HG02610 (cell line): ENCODE measurements around the gene CNGA1.
"Not testable (repeated sequence)": the region's sequence is repeated elsewhere in the genome, so short reads cannot be mapped to it uniquely, and the experiment has no call there.

ENCODE experiments used
- ATAC-seq: cut with Tn5 transposase; IDR thresholded peaks from one replicate; pipeline ENCODE4 v1.9.1; 2021; ENCODE audit warnings: mild to moderate bottlenecking, moderate library complexity; ENCODE audit not compliant: unreplicated experiment

Gene CNGA1

DNA sequence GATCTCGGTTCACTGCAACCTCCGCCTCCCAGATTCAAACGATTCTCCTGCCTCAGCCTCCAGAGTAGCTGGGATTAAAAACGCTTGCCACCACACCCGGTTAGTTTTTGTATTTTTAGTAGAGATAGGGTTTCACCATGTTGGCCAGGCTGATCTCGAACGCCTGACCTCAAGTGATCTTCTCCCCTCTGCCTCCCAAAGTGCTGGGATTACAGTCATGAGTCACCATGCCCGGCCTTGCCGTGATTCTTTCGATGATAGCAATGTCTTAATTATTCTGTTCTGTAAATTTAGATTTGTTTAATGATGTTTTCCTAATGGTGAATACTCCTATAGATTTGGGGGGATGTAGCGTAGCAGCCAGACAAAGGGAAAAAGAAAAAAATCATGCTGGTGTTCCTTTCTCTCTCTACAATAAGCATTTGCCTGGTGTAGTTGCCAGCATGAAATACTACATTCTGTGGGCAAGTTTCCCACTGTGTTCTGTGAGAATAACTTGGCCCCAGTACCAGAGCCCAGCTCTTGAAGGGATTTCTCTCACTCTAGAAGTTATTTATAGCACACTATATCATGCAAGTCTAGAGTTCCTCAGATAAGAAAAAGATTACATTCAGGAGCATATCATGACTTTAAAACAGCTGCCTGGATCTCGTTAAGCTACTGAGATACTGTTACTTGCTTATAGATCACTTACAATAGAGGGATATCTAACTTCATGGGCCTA, 15.5 kb upstream of the CNGA1 start:
- no peak for ATAC-seq

DNA sequence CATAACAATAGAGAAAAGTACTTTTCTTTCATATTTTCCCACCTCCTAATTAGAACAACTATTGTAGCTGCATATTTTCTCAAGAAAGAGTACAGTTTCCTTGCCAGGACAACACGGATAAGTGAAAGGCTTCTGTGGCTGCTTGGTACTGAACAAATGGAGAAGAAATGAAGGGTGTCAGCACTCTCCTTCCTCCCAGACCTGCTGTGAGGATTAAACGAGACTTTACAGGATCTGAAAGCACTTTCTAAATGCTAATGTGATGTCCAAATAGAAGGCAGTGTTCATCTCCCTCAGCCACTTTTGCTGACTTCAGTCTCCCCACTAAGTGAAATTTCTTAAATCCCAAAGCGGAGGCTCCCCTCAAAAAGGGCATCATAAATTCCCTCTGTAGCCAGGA, 14.0 kb upstream of the CNGA1 start:
- no peak for ATAC-seq

DNA sequence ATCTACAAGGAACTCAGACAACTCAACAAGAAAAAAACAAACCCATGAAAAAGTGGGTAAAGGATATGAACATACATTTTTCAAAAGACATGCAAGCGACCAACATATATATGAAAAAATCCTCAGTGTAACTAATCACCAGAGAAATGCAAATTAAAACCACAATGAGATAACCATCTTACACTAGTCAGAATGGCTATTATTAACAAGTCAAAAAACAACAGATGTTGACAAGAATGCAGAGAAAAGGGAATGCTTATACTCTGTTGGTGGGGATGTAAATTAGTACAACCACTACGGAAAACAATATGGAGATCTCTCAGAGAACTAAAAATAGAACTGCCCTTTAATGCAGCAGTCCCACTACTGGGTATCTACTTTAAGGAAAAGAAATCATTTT, 12.2 kb upstream of the CNGA1 start:
- peak; percentile 59 for ATAC-seq

DNA sequence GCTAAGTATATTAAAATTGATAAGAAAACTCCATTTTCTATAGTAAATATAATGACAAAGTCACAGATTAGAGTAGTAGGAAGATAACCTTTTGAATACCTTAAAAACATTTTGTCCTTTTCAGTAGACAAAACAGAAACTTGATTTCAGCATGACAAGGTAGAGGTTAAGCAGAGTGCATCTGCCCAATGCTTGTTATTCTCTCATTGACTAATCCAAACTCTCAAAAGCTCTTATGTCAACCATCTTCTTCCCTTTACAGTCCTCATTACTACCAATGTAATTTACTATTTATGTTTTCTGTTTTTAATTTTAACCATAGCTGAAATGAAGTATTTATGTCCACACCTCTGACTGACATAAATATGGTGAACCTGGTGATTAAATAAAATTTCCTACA, 11.2 kb upstream of the CNGA1 start:
- peak; percentile 88 for ATAC-seq

DNA sequence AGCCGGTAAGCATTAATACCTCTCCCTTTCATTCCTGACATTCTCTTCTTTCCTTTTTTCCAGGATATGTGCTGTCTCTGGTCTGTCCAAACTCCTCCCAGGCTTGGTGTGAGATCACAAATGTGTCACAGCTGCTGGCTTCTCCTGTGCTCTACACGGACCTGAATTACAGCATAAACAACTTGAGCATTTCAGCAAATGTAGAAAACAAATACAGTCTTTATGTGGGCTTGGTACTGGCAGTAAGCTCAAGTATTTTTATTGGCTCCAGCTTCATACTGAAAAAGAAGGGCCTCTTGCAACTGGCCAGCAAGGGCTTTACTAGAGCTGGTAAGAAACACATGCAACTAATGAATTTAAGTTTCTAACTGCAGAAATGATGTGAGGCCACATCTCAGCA, 8.5 kb upstream of the CNGA1 start:
- ATAC-seq, result no peak

DNA sequence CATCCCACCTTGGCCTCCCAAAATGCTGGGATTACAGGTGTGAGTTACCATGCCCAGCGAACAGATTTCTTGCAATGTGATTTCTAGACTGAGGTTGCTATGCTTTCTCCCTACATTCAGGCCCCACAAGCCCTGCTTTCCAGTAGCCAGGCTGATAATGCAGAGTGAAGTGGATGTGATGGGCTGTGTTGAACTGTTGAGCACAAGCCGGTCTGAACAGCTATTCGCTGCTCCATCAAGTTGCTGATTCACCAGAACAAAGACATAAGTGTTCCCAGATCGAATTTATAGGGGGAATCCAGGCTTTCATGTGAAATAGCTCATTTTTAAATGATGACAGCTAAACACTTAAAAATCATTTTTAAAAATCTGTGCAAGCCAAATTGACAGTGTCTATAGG, 8.0 kb upstream of the CNGA1 start:
- ATAC-seq, result no peak

DNA sequence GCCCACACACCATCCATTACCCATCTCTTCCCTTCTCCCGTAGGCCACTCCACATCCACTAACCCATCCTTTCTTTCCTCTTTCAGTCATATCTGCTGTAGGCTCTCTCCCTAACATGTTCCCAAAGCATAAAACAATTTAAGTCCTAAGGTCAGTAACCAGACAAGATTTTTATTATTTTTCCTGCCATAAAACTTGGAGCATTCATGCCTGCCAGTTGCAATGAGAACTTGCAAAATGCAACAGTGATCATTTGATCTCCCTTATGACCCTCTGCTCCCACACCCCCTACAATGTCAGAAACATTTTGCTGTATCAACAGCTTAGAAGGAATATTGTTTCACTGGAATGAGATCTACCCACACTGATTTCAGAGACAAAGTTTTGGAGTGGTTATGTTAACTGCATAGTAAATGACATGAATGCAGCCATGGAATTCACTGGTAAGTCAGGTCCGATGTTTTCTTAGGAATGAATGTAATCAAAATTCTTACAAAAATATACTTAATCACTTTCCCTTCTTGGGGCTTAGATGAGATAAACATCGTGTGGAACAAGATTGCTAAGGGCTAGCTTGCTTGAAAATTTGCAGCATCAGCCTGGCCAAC, 5.8 kb upstream of the CNGA1 start:
- ATAC-seq, result no peak

DNA sequence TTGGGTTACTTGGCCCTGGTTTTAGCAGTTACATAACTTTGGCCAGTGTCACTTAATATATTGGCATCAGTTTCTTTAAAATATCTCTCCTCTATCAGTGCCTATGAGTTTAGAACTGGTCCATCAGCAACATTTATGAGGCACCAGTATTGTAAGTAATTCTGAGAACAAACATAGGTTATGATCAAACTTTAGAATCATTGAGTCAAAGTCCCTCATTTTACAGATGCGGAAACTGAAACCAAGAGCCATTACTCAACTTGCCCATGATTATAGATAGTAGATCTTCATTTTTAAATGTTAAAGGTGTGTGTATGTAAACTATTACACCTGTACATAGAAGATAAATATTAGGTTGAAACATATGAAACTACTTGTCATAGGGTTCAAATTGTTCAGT, 4.6 kb upstream of the CNGA1 start:
- no peak for ATAC-seq

DNA sequence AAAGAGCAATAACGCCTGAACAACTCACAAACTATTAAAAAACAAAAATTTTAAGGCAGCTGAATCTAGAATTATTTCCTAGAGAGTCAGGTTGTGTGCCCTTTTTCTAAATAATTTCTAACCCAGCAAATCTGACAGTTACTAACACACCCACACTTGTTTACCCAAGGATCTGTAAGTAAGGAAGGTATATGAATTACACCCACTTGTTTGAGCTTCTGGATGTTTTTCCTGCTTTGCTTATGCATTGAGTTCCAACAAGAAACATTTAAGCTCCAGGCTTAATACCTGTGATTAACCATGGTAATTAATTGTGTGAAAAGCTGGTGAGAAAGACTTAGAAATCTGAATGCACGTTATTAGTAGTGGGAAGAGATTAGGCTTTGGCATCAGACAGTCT, 1.6 kb upstream of the CNGA1 start:
- ATAC-seq, result no peak

DNA sequence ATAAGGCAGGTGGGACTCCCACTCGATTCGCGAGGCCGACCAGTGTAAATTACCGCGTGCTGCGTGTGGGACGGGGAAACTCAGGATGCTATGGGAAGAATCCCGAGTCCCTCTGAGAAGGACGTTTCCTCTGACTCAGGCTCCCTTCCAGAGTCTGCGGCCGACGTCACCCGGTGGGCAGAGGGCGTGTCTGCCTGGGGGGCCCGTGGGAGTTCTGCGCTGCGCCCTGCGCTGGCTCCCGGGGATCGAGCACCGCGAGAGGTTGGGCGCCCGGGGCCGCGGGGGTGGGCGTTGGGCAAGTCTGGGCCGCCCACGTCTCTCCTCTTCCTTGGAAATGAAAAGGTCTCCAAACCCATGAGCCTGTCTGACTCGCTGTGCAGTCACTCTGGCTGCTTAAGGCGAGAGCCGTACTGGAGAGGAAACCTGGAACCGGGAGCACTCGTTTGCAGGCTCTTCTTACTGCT, 659 bp upstream of the CNGA1 start:
- ATAC-seq, result no peak

DNA sequence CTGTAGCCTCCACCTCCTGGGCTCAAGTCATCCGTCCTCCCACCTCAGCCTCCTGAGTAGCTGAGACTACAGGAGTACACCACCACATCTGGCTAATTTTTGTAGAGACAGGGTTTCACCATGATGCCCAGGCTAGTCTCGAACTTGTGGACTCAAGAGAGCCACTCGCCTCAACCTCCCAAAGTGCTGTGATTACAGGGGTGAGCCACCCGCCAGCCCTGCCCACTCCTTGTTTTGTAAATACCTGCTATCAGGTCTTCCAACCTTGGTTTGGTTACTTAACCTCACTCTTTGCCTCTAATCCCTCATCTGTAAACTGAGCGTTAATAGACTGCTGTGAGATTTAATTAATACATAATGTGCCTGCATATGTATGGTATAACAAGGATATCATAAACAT, 803 bp downstream of the CNGA1 start:
- no peak for ATAC-seq

DNA sequence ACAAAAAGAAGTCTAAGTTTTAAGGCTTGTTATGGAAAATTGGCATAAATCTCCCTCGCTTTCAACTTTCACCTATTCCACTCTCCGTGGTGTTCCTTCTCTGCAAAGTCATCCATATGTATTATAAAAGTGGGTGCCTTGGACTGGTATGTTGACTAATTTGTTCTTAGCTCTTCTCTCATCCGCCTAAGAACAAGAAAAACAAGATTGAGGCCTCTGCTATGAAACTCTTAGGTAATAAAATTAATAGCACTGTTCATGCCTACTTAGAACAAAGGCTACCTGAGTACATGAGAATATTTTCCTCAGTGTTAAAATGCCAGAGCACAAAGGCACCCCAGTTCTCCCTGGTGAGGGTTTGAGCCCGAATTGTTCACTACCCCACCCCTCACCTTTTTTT, 1.3 kb downstream of the CNGA1 start:
- no peak for ATAC-seq

DNA sequence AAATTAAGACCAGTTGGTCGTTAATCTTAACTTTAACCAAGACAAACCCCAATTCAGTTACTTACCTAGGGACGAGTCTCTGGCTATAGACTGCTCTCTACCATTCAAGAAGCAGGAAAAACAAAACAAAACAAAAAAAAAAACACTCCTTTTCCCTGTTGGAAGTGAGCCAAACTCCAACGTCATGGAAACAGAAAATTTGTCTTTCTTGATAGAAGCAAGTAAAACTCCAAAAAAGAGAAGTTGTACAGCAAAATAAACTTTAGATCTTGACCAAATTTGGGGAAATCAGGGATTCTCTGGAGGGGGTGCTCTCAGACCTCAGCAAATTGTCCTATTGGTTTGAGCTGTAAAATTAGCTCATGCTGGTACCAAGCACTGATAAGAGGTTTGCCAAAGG, 3.7 kb downstream of the CNGA1 start:
- ATAC-seq, result no peak

DNA sequence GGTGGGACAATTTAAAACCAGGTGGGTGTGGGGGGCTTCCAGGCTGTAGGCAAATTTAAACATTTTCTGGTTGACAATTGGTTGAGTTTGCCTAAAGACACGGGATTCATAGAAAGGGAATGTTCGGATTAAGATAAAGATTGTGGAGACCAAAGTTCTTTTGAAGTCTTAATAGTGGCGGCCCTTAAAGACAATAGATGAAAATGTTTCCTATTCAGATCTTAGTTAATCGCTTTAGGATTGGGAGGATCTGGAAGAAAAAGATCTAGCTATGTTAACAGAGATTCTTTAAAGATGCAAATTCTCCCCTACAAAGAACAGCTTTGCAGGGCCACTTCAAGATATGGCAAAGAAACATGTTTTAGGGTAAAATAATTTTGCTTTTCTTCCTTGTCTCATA, 4.8 kb downstream of the CNGA1 start:
- ATAC-seq, result no peak

DNA sequence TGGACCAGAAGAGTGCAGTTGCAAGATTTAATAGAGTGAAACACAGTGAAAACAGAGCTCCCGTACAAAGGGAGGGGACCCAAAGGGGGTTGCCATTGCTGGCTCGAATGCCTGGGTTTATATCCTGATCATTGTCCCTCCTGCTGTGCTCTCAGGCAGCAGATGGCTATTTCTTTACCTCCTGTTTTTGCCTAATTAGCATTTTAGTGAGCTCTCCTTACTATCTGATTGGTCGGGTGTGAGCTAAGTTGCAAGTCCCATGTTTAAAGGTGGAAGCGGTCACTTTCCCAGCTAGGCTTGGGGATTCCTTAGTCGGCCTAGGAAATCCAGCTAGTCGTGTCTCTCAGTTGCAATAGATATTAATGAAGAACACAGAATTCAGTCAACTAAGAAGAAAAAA, 5.6 kb downstream of the CNGA1 start:
- not testable (repeated sequence) for ATAC-seq

DNA sequence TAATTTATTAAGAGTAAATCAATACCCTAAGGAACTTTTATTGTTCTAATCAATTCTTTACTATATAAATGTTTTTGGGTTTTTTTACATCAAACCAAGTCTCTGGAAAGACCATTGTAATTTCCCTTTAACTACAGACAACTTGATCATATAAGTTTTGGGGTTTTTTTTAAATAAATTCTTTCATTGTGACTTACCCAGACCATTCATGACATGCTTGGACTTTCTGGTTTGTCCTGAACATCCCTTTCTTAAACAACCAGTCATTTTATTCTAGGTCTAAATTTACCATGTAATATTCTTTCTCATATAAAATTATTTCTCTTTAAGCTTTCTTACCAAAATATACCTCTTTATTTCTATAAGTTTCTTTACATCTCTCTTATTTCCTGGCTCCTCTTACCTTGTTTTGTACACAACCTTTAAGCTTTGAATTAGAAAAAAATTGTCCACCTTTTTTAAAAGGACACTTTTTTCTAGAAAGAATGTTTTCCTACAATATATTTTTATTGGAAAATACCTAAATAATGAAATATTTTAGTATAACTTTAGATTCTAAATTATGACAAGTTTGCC, 8.4 kb downstream of the CNGA1 start:
- no peak for ATAC-seq

DNA sequence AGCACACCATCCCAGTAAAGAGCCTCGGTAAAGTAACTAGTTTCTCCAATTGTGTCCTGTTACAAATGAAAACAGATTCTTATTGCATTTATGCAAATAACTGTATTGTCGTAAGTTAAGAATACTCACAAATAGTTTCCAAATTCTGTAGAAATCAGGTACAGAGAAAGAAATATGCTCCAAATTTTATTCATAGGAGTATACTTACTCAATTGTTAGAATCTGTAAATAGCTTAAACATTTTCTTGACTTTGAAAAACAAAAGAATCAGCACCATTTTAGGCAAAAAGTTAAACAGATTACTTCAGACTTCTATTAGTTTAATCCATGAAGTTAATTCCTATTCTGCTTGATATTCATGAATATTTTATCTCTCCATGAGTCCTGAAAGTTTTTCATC, 10.7 kb downstream of the CNGA1 start:
- no peak for ATAC-seq

DNA sequence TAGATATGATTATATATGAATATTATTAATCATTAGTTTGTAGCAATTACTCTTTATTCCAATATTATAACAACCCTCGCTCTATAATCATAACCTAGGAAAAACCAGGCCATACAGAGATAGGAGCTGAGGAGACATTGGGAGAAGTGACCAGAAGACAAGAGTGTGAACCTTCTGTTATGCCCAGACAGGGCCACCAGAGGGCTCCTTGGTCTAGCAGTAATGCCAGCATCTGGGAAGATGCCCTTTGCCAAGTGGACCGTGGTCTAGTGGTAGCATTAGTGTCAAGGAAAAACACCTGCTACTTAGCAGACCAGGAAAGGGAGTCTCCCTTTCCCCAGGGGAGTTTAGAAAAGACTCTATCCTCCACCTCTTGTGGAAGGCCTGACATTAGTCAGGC, 12.9 kb downstream of the CNGA1 start:
- ATAC-seq, result not testable (repeated sequence)

DNA sequence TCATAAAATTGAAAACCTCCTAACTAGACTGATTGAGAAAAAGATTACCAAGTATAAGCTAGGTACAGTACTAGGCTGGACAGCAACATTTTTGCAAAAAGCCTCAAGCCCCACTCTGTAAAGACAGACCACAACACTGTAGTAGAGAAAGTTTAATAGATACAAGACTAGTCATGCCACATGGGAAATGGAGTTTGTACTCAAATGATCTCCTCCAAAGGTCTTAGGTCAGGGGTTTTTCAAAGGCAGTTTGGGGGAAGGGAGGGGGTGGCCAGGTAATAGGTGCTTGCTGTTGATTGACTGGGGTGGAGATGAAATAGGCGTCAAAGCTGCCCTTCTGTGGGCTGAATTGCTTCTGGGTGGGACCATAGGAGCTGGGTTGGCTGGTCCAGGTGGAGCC, 14.2 kb downstream of the CNGA1 start:
- ATAC-seq, result no peak

DNA sequence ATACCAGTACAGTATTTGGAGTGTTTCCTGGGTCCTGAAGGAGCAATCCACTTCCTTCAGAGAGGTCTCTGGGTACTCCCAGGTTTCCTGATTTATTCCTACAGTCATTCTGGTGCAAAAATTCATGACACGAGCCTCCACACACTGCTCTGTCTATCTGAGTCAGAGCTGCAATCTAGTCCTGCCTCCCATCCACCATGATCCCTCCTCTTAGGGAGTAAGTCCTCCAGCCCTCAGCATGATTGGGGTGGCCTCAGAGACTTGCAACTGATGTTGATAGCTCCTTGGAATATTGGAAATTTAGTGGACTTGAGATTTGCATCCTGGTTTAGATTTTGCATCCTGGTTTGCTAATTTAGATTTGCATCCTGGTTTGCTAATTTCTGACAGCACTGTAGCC, 20.5 kb downstream of the CNGA1 start:
- no peak for ATAC-seq

DNA sequence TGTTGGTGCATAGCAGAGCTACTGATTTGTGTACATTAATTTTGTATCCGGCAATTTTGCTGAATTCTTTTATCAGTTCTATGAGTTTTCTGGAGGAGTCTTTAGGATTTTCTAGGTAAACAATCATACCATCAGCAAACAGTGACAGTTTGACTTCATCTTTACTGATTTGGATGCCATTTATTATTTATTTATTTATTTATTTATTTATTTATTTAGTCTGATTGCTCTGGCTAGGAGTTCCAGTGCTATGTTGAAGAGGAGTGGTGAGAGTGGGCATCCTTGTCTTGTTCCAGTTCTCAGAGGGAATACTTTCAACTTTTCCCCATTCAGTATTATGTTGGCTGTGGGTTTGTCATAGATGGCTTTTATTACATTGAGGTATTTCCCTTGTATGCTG, 24.0 kb downstream of the CNGA1 start:
- ATAC-seq, result not testable (repeated sequence)

DNA sequence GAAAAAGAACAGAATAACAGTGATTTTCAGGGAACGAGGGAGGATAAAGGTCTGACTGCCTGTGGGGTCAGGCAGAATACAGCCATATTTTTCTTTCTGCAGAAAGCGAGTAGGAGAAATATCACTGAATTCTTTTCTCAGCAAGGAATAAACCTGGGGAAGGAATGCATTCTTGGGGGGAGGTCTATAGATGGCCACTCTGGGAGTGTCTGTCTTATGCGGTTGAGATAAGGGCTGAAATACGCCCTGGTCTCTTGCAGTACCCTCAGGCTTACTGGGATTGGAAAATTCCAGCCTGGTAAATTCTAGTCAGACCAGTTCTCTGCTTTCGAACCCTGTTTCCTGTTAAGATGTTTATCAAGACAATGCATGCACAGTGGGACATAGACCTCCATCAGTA, 26.3 kb downstream of the CNGA1 start:
- no peak for ATAC-seq

DNA sequence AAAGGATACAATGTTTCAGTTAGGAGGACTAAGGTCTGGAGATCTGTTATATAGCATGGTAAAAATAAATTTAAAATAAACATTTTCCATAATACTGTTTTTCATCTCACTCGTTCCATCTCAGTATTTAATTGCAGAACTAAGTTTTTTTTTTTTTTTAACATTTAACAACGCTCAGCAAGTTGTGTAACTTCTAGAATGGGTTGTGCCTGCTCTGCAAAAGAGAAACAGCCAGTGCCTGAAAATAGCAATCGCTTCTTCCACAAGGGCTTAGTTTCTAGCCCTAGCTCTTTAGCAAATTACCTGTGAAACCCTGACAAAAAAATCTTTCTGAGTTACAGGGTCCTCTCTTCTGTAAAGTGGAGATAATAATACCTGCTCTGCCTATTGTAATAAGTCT, 41.9 kb downstream of the CNGA1 start:
- no peak for ATAC-seq
